K562 (cell line): ENCODE data around the gene PPP2R2B. TPM values are rescaled to one million over a fixed set of nuclear protein-coding genes. Genes with fewer than 3 reads are reported as not detected.

Experiments
- ATAC-seq: fragments of 200-7000 bp; cut with Tn5 transposase; 3 replicates; pipeline ENCODE4 v1.9.1; 2020; ENCODE audit warnings: moderate library complexity
- BruUV-seq: library from RNA; stranded (reverse); fragments of 400-500 nt; replicated peaks from 2 replicates; lab custom pipeline; 2021; lab: Mats Ljungman, UMichigan
- CTCF ChIA-PET: fragments of 300-600 bp; formaldehyde crosslinking; extraction: SDS; loops from one replicate; lab custom pipeline; 2021; ENCODE audit warnings: low intra/inter-chr PET ratio; lab: Yijun Ruan, JAX
- POLR2A ChIA-PET: fragments of 300-600, 350-650 bp; sonication (Branson Sonifier 250); formaldehyde crosslinking; extraction: SDS; loops from one replicate; lab custom pipeline; 2021; ENCODE audit warnings: antibody characterized with exemption, inconsistent platforms; lab: Yijun Ruan, JAX
- DNase-seq, 4 experiments: peaks; one replicate each; pipeline versions ENCODE4 v3.0.0 to v3.0.0-alpha.2; 2011 to 2018; ENCODE audit warnings: low spot score in 3 of 4, mixed read lengths in 3 of 4; ENCODE audit errors: extremely low read depth in 1 of 4
- FAIRE-seq: peaks from 2 replicates; lab custom pipeline; 2011; peaks lifted over from hg19 to GRCh38; lab: Jason Lieb, UNC
- H2AFZ ChIP-seq: 2 replicates; pipeline ENCODE4 v1.6.0; 2011; ENCODE audit warnings: low read depth, low read length, control low read depth, inconsistent platforms
- H3K27ac ChIP-seq: fragments of 200-600 bp; 3 replicates; pipeline ENCODE4 v1.8.0; 2011; ENCODE audit warnings: low read depth, mild to moderate bottlenecking, control low read depth, inconsistent platforms, low read length, moderate library complexity, mixed read lengths; ENCODE audit errors: extremely low read depth
- H3K27me3 ChIP-seq, 2 experiments: fragments of 300-600 bp in 1 of 2; 2 replicates in 1 of 2; 3 replicates in 1 of 2; pipeline versions ENCODE4 v1.6.0 to v1.8.0; 2011; ENCODE audit warnings: inconsistent platforms in 2 of 2, low read length in 2 of 2, mild to moderate bottlenecking in 1 of 2, mixed read lengths in 1 of 2, moderate library complexity in 1 of 2; ENCODE audit not compliant: control insufficient read depth in 2 of 2, insufficient read depth in 2 of 2
- H3K36me3 ChIP-seq: fragments of 300-600 bp; 3 replicates; pipeline ENCODE4 v1.8.0; 2011; ENCODE audit warnings: mild to moderate bottlenecking, low read length, inconsistent platforms; ENCODE audit not compliant: control insufficient read depth, insufficient read depth
- H3K4me1 ChIP-seq, 2 experiments: fragments of 200-600 bp in 1 of 2; replicated peaks in 1 of 2; 2 replicates in 1 of 2; 3 replicates in 1 of 2; pipeline versions ENCODE4 v1.5.1 to v1.8.0; 2011; ENCODE audit warnings: inconsistent platforms in 2 of 2, low read length in 2 of 2, mild to moderate bottlenecking in 1 of 2, mixed read lengths in 1 of 2, moderate library complexity in 1 of 2; ENCODE audit not compliant: control insufficient read depth in 2 of 2, insufficient read depth in 2 of 2
- H3K4me2 ChIP-seq: 2 replicates; pipeline ENCODE4 v1.6.1; 2011; ENCODE audit warnings: low read length, control low read depth, inconsistent platforms, mixed read lengths; ENCODE audit not compliant: insufficient read depth
- H3K4me3 ChIP-seq: fragments of 200-600 bp; sonication (generic), shearing (Covaris generic); 2 replicates; pipeline ENCODE4 v1.5.1; 2016; ENCODE audit warnings: control low read depth, inconsistent platforms
- H3K79me2 ChIP-seq: fragments of 200-600 bp; 3 replicates; pipeline ENCODE4 v1.8.0; 2011; ENCODE audit warnings: low read length, inconsistent platforms; ENCODE audit not compliant: control insufficient read depth, insufficient read depth
- H3K9ac ChIP-seq, 2 experiments: 2 replicates each; pipeline versions ENCODE4 v1.6.0 to v1.6.1; 2011; ENCODE audit warnings: low read depth in 2 of 2, low read length in 2 of 2, control low read depth in 1 of 2, inconsistent platforms in 1 of 2, mild to moderate bottlenecking in 1 of 2, mixed read lengths in 1 of 2; ENCODE audit not compliant: insufficient read depth in 1 of 2
- H3K9me1 ChIP-seq: one replicate; pipeline ENCODE4 v1.6.0; 2011; ENCODE audit warnings: inconsistent platforms, mild to moderate bottlenecking, low read length, moderate library complexity; ENCODE audit not compliant: control insufficient read depth, insufficient read depth
- H3K9me3 ChIP-seq: replicated peaks from 2 replicates; pipeline ENCODE4 v1.5.1; 2011; ENCODE audit warnings: low read depth, low read length, inconsistent platforms; ENCODE audit not compliant: control insufficient read depth, insufficient read depth
- H4K20me1 ChIP-seq: replicated peaks from 2 replicates; pipeline ENCODE4 v1.6.1; 2011; ENCODE audit warnings: low read length, inconsistent platforms, mixed read lengths; ENCODE audit not compliant: control insufficient read depth, insufficient read depth
- ETV5 ChIP-seq: sonication (generic); formaldehyde crosslinking; IDR thresholded peaks from 2 replicates; pipeline ENCODE4 v1.4.0; 2020; ENCODE audit warnings: low read depth, mild to moderate bottlenecking, missing genetic modification reagents
- HDAC1 ChIP-seq, 2 experiments: fragments of 450-650 bp; IDR thresholded peaks; 2 replicates each; pipeline ENCODE4 v1.6.1; 2016 to 2017; ENCODE audit warnings: inconsistent platforms in 1 of 2, mild to moderate bottlenecking in 1 of 2, moderate library complexity in 1 of 2
- POLR2H ChIP-seq: IDR thresholded peaks from 2 replicates; pipeline ENCODE4 v1.6.1; 2016; ENCODE audit warnings: missing genetic modification characterization, low read depth, mild to moderate bottlenecking, control low read depth, missing compliant biosample characterization, moderate library complexity
- RFX1 ChIP-seq: fragments of 450-650 bp; IDR thresholded peaks from 2 replicates; pipeline ENCODE4 v1.6.1; 2016; ENCODE audit warnings: mild to moderate bottlenecking, moderate library complexity
- ZNF57 ChIP-seq: fragments of 450-650 bp; formaldehyde crosslinking; IDR thresholded peaks from 2 replicates; pipeline ENCODE4 v1.4.0; 2020; ENCODE audit warnings: mild to moderate bottlenecking, moderate library complexity
- ZNF764 ChIP-seq: fragments of 250-450 bp; sonication (Bioruptor Pico); IDR thresholded peaks from 2 replicates; pipeline ENCODE4 v1.4.0; 2020; ENCODE audit warnings: low read depth, mild to moderate bottlenecking, moderate library complexity
- WGBS: fragments of 100-300 bp; shearing (Covaris generic); methylation state at CpG from one replicate; pipeline ENCODE4 v1.1.6; 2016; ENCODE audit warnings: low coverage, mixed read lengths; ENCODE audit not compliant: insufficient coverage; ENCODE audit errors: missing lambda C conversion rate; 5-methylcytosine and 5-hydroxymethylcytosine counted together
- in situ Hi-C: fragments of 300-500 bp; cut with MboI; formaldehyde crosslinking; loops from 4 replicates; pipeline ENCODE4 v1.15.0; 2018; ENCODE audit warnings: inconsistent platforms, mixed read lengths
- intact Hi-C: fragments of 100-400 bp; cut with micrococcal nuclease; formaldehyde crosslinking; loops from 2 replicates; pipeline ENCODE4 v1.14.2; 2022
- polyA plus RNA-seq, 8 experiments: library from polyadenylated mRNA; depleted of rRNA in 4 of 8; stranded (reverse) in 5 of 8; unstranded in 3 of 8; fragments of >200 nt; fragmentation: Nextera tagmentation in 2 of 8; fragmentation: Illumina TruSeq in 1 of 8; extraction: Ambion mirVana in 2 of 8; extraction: Trizol in 1 of 8; gene quantifications; 2 replicates each; pipeline versions ENCODE4 v1.2.1 to v1.2.3, GENCODE V29; 2011 to 2014; ENCODE audit warnings: inconsistent platforms in 1 of 8, missing spikeins in 1 of 8
- total RNA-seq, 7 experiments: library from RNA; depleted of rRNA in 6 of 7; stranded (reverse); fragments of >200 nt in 6 of 7; fragmentation: Illumina TruSeq in 2 of 7; extraction: Trizol in 2 of 7; gene quantifications; 2 replicates each; pipeline versions ENCODE4 v1.2.1 to v1.2.3, GENCODE V29; 2011 to 2021; ENCODE audit warnings: low replicate concordance in 1 of 7
- TF ChIP-seq, protein P1 (sequence below): fragments of 250-450 bp; sonication (Bioruptor Pico); IDR thresholded peaks from 2 replicates; pipeline ENCODE4 v1.8.0; 2022; ENCODE audit warnings: inconsistent platforms
- TF ChIP-seq, protein P2 (sequence below), 2 experiments: fragments of 450-650 bp; formaldehyde crosslinking in 1 of 2; IDR thresholded peaks; 2 replicates each; pipeline versions ENCODE4 v1.4.0 to v1.6.1; 2014 to 2020; ENCODE audit warnings: mild to moderate bottlenecking in 2 of 2, borderline replicate concordance in 1 of 2, low read depth in 1 of 2
- TF ChIP-seq, protein P3 (sequence below): sonication (generic); formaldehyde crosslinking; IDR thresholded peaks from 2 replicates; pipeline ENCODE4 v1.8.0; 2022; ENCODE audit warnings: mild to moderate bottlenecking, missing genetic modification reagents
- TF ChIP-seq, protein P4 (sequence below): sonication (generic); formaldehyde crosslinking; IDR thresholded peaks from 2 replicates; pipeline ENCODE4 v1.4.0; 2020; ENCODE audit warnings: mild to moderate bottlenecking, missing genetic modification reagents

The PPP2R2B gene
- total and polyA plus RNA-seq, 9 of the 15 experiments (the other 6 are each of a cell fraction or from before 2014, with no cell fraction given): not detected

DNA sequence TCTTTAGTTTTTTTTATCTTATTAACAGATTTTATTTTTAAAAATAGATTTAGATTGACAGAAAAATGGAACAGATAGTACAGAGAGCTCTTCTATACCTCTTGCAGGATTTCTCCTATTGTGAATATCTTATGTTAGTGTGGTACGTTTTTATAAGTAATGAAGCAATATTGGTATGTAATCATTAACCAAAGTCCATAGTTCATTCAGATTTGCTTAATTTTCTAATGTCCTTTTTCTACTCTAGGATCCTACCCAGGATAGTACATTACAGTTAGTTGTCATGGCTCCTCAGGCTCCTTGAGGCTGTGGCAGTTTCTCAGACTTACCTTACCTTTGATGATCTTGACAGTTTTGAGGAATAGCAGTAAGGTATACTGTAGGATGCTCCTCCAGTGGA lies 30.4 kb downstream of the PPP2R2B start:
- BruUV-seq: no TSS peak
- Histone ChIP-seq H3K9ac (no peak overlapping the region), H2AFZ (no peak overlapping the region), H3K9me1 (no peaks in the 10 kb centered on the region), H3K9me3 (no peaks in the 10 kb centered on the region), H3K27me3 (no peaks in the 10 kb centered on the region), H3K79me2 (no peaks in the 10 kb centered on the region), H4K20me1 (no peaks in the 10 kb centered on the region), H3K4me2 (no peak overlapping the region)
- CTCF ChIA-PET: no interaction called here
- ATAC-seq: no peak
- POLR2A ChIA-PET: no interaction called here
- intact Hi-C loops: no loop called here
- TF ChIP-seq ETV5: no peak
- TF ChIP-seq, protein P1, sequence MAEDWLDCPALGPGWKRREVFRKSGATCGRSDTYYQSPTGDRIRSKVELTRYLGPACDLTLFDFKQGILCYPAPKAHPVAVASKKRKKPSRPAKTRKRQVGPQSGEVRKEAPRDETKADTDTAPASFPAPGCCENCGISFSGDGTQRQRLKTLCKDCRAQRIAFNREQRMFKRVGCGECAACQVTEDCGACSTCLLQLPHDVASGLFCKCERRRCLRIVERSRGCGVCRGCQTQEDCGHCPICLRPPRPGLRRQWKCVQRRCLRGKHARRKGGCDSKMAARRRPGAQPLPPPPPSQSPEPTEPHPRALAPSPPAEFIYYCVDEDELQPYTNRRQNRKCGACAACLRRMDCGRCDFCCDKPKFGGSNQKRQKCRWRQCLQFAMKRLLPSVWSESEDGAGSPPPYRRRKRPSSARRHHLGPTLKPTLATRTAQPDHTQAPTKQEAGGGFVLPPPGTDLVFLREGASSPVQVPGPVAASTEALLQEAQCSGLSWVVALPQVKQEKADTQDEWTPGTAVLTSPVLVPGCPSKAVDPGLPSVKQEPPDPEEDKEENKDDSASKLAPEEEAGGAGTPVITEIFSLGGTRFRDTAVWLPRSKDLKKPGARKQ: no peak
- TF ChIP-seq ZNF57 (CRISPR knock-in tag): no peak
- no peak for TF ChIP-seq RFX1
- TF ChIP-seq, protein P2, sequence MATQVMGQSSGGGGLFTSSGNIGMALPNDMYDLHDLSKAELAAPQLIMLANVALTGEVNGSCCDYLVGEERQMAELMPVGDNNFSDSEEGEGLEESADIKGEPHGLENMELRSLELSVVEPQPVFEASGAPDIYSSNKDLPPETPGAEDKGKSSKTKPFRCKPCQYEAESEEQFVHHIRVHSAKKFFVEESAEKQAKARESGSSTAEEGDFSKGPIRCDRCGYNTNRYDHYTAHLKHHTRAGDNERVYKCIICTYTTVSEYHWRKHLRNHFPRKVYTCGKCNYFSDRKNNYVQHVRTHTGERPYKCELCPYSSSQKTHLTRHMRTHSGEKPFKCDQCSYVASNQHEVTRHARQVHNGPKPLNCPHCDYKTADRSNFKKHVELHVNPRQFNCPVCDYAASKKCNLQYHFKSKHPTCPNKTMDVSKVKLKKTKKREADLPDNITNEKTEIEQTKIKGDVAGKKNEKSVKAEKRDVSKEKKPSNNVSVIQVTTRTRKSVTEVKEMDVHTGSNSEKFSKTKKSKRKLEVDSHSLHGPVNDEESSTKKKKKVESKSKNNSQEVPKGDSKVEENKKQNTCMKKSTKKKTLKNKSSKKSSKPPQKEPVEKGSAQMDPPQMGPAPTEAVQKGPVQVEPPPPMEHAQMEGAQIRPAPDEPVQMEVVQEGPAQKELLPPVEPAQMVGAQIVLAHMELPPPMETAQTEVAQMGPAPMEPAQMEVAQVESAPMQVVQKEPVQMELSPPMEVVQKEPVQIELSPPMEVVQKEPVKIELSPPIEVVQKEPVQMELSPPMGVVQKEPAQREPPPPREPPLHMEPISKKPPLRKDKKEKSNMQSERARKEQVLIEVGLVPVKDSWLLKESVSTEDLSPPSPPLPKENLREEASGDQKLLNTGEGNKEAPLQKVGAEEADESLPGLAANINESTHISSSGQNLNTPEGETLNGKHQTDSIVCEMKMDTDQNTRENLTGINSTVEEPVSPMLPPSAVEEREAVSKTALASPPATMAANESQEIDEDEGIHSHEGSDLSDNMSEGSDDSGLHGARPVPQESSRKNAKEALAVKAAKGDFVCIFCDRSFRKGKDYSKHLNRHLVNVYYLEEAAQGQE (IDR thresholded peaks at IDR 0.05; ENCODE audit: borderline replicate concordance): no peak
- TF ChIP-seq, protein P2 (CRISPR knock-in tag; IDR thresholded peaks at IDR 0.05; ENCODE audit: low read depth): no peak
- TF ChIP-seq, protein P3, sequence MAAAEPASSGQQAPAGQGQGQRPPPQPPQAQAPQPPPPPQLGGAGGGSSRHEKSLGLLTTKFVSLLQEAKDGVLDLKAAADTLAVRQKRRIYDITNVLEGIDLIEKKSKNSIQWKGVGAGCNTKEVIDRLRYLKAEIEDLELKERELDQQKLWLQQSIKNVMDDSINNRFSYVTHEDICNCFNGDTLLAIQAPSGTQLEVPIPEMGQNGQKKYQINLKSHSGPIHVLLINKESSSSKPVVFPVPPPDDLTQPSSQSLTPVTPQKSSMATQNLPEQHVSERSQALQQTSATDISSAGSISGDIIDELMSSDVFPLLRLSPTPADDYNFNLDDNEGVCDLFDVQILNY (CRISPR knock-in tag): no peak
- no peak for TF ChIP-seq HDAC1 (IDR thresholded peaks at IDR 0.05)
- TF ChIP-seq ZNF764: no peak
- TF ChIP-seq, protein P4, sequence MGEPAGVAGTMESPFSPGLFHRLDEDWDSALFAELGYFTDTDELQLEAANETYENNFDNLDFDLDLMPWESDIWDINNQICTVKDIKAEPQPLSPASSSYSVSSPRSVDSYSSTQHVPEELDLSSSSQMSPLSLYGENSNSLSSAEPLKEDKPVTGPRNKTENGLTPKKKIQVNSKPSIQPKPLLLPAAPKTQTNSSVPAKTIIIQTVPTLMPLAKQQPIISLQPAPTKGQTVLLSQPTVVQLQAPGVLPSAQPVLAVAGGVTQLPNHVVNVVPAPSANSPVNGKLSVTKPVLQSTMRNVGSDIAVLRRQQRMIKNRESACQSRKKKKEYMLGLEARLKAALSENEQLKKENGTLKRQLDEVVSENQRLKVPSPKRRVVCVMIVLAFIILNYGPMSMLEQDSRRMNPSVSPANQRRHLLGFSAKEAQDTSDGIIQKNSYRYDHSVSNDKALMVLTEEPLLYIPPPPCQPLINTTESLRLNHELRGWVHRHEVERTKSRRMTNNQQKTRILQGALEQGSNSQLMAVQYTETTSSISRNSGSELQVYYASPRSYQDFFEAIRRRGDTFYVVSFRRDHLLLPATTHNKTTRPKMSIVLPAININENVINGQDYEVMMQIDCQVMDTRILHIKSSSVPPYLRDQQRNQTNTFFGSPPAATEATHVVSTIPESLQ (CRISPR knock-in tag): no peak
- TF ChIP-seq POLR2H: no peak
- TF ChIP-seq, all 486 proteins: peak for 0
- Histone ChIP-seq H3K36me3 (no peaks in the 10 kb centered on the region), H3K27ac (no peak overlapping the region), H3K4me3 (no peak overlapping the region), H3K4me1 (no peaks in the 10 kb centered on the region)
- 0% methylated on average over 1 of the region's 1 CpG for WGBS
- in situ Hi-C loops: no loop called here
- DNase-seq: no peak
- FAIRE-seq: no peak
